Activated B cell treated with CpG ODN at 0.5 μM for 24 hours (primary cell): Measurements from ENCODE around the gene FER. TPM values are rescaled to one million over a fixed set of nuclear protein-coding genes. Genes with fewer than 3 reads are reported as not detected.
"Not testable (repeated sequence)": the region's sequence is repeated elsewhere in the genome, so short reads cannot be mapped to it uniquely, and the experiment has no call there.

ENCODE experiments used
- ATAC-seq: fragments of 200-7000 bp; cut with Tn5 transposase; one replicate; pipeline ENCODE4 v1.10.0; 2021; ENCODE audit warnings: low read depth, mild to moderate bottlenecking, moderate library complexity
- CTCF ChIA-PET: fragments of 350-600 bp; sonication (Branson Sonifier 250); formaldehyde crosslinking; loops from one replicate; lab custom pipeline; 2021; ENCODE audit warnings: antibody characterized with exemption; lab: Charles Lee
- POLR2A ChIA-PET: fragments of 350-600 bp; sonication (Branson Sonifier 250); formaldehyde crosslinking; loops from one replicate; lab custom pipeline; 2021; ENCODE audit warnings: antibody characterized with exemption; lab: Charles Lee
- DNase-seq: peaks from one replicate; pipeline ENCODE4 v3.0.0; 2022
- H3K27ac Mint-ChIP-seq: one replicate; pipeline ENCODE4 v1.8.0; 2020; ENCODE audit warnings: mixed read lengths
- H3K27me3 Mint-ChIP-seq: one replicate; pipeline ENCODE4 v1.8.0; 2021; ENCODE audit warnings: mixed read lengths
- H3K36me3 Mint-ChIP-seq: one replicate; pipeline ENCODE4 v1.8.0; 2021; ENCODE audit warnings: low read depth, mixed read lengths
- H3K4me1 Mint-ChIP-seq: one replicate; pipeline ENCODE4 v1.8.0; 2021; ENCODE audit warnings: mixed read lengths
- H3K4me3 Mint-ChIP-seq: one replicate; pipeline ENCODE4 v1.8.0; 2020; ENCODE audit warnings: mild to moderate bottlenecking, mixed read lengths
- H3K9me3 Mint-ChIP-seq: one replicate; pipeline ENCODE4 v1.8.0; 2020; ENCODE audit warnings: mixed read lengths
- intact Hi-C: fragments of 100-400 bp; cut with micrococcal nuclease; formaldehyde crosslinking; loops from one replicate; pipeline ENCODE4 v1.15.1; 2024
- total RNA-seq: library from RNA; stranded (reverse); gene quantifications from 2 replicates; pipeline ENCODE4 v1.2.3, GENCODE V29; 2022
- TF ChIP-seq, protein P1 (sequence below): fragments of 200-600 bp; IDR thresholded peaks from one replicate; pipeline ENCODE4 v1.8.0; 2022; ENCODE audit warnings: antibody characterized with exemption, mild to moderate bottlenecking

The FER gene
- total RNA-seq, 1 donor from 2014 or later = 17.3 TPM

DNA sequence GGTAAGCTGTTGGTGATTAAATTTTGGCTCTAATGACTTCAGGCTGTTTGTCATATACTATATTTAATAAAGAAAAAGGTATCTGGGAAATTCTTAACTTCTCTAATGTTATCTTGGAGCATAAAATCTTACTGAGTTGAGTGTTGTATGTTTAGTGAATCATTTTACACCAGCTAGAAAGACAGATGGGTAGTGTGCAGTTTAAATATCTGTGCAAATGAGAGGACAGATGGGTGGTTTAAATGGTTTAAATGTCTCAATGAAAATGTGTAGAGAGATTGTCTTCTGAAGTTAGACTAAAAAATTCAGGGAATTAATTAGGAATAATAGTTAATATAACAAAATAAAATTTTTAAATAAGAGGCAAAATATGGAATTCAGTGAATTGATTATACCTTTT lies 114.5 kb downstream of the FER start:
- Mint-ChIP-seq H3K27ac (no peak overlapping the region), H3K27me3 (no peaks in the 10 kb centered on the region), H3K4me3 (no peak overlapping the region), H3K4me1 (peaks cover 13% of the 10 kb centered on the region), H3K9me3 (no peaks in the 10 kb centered on the region), H3K36me3 (peaks cover 7% of the 10 kb centered on the region)
- intact Hi-C loops = no loop called here
- no peak for ATAC-seq
- no peak for DNase-seq
- ChIA-PET CTCF (no interaction called here), POLR2A (no interaction called here)
- TF ChIP-seq, protein P1, sequence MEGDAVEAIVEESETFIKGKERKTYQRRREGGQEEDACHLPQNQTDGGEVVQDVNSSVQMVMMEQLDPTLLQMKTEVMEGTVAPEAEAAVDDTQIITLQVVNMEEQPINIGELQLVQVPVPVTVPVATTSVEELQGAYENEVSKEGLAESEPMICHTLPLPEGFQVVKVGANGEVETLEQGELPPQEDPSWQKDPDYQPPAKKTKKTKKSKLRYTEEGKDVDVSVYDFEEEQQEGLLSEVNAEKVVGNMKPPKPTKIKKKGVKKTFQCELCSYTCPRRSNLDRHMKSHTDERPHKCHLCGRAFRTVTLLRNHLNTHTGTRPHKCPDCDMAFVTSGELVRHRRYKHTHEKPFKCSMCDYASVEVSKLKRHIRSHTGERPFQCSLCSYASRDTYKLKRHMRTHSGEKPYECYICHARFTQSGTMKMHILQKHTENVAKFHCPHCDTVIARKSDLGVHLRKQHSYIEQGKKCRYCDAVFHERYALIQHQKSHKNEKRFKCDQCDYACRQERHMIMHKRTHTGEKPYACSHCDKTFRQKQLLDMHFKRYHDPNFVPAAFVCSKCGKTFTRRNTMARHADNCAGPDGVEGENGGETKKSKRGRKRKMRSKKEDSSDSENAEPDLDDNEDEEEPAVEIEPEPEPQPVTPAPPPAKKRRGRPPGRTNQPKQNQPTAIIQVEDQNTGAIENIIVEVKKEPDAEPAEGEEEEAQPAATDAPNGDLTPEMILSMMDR = no peak

DNA sequence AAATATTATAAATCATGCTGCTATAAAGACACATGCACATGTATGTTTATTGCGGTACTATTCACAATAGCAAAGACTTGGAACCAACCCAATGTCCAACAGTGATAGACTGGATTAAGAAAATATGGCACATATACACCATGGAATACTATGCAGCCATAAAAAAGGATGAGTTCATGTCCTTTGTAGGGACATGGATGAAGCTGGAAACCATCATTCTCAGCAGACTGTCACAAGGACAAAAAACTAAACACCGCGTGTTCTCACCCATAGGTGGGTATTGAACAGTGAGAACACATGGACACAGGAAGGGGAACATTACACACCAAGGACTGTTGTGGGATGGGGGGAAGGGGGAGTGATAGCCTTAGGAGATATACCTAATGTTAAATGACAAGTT lies 118.4 kb downstream of the FER start:
- H3K36me3 Mint-ChIP-seq = peaks cover 18% of the 10 kb centered on the region
- ATAC-seq, H3K4me1 Mint-ChIP-seq, H3K27me3 Mint-ChIP-seq, intact Hi-C loops, H3K9me3 Mint-ChIP-seq, CTCF ChIA-PET, H3K27ac Mint-ChIP-seq, DNase-seq, H3K4me3 Mint-ChIP-seq: not testable (repeated sequence)
- POLR2A ChIA-PET = interaction anchor here (0.6 kb wide), 1 partner anchor 1048 kb away, joined by 3 read pairs; no protein-coding TSS in a partner anchor

DNA sequence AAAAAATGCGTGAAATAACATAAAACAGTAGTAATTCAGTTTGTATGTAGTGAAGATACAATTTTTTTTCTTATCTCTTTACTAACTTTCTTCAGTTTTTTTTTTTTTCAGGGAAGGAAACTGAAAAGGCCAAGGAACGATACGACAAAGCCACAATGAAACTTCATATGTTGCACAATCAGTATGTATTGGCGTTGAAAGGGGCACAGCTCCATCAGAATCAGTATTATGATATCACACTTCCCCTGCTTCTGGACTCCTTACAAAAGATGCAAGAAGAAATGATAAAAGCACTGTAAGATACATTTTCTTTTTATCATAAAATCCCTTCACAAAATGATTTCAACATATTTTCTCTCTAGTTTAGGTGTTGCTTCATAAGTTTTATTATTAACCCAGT lies 120.0 kb downstream of the FER start:
- intact Hi-C loops = no loop called here
- ChIA-PET CTCF (no interaction called here), POLR2A (no interaction called here)
- no peak for ATAC-seq
- peaks cover 4% of the 10 kb centered on the region for H3K9me3 Mint-ChIP-seq
- H3K27ac Mint-ChIP-seq = no peak overlapping the region
- H3K27me3 Mint-ChIP-seq = no peaks in the 10 kb centered on the region
- no peak for DNase-seq
- TF ChIP-seq, protein P1 = no peak
- no peak overlapping the region for H3K4me3 Mint-ChIP-seq
- peaks cover 18% of the 10 kb centered on the region for H3K36me3 Mint-ChIP-seq
- H3K4me1 Mint-ChIP-seq = no peaks in the 10 kb centered on the region

DNA sequence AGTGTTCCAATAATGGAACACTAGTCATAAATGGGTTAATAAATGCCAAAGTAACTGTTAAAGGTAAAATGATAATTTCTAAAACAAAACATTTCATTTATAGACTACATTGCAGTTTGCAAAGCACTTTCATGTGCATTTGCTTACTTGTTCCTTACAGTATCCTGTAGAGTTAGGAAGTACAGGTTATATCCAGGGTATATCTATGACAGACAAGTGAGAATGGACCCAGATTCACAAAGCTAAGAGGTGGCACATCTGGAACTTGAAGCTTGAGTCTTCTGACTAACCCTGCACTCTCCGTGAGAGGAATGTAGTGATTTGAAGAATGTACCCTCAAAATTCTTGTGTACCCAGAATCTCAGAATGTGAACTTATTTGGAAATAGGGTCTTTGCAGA lies 121.4 kb downstream of the FER start:
- H3K4me1 Mint-ChIP-seq = no peaks in the 10 kb centered on the region

DNA sequence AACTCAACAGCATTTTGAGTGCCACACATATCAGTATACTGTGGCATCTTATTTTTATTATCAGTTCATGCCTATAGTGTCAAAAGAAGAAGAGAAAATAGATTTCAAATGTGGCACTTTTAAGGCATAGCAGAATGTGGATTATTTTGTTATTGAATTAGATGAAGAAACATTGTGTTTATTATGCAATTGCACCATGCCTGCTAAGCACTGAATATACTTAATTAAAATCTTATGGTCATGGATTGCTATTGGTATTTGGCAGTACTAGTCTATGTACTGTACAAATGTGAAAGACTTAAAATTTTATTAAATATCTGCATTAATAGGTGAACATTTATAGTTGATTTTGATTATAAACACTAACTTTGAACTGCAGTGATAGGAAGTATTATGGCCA lies 128.8 kb downstream of the FER start:
- Mint-ChIP-seq H3K4me3 (no peak overlapping the region), H3K4me1 (no peaks in the 10 kb centered on the region), H3K27ac (no peak overlapping the region), H3K9me3 (peaks cover 2% of the 10 kb centered on the region), H3K36me3 (peaks cover 7% of the 10 kb centered on the region), H3K27me3 (no peaks in the 10 kb centered on the region)
- intact Hi-C loops = no loop called here
- ChIA-PET CTCF (no interaction called here), POLR2A (no interaction called here)
- TF ChIP-seq, protein P1 = no peak
- ATAC-seq = no peak
- DNase-seq = no peak

More for the DNA sequence above, 121.4 kb downstream of the FER start:
- DNase-seq (no peak), ATAC-seq (no peak)
- H3K9me3 Mint-ChIP-seq = peaks cover 4% of the 10 kb centered on the region
- ChIA-PET CTCF (no interaction called here), POLR2A (no interaction called here)
- H3K36me3 Mint-ChIP-seq = peaks cover 18% of the 10 kb centered on the region
- intact Hi-C loops = no loop called here
- no peak overlapping the region for H3K4me3 Mint-ChIP-seq
- no peak overlapping the region for H3K27ac Mint-ChIP-seq
- TF ChIP-seq, protein P1 = no peak
- H3K27me3 Mint-ChIP-seq = no peaks in the 10 kb centered on the region

DNA sequence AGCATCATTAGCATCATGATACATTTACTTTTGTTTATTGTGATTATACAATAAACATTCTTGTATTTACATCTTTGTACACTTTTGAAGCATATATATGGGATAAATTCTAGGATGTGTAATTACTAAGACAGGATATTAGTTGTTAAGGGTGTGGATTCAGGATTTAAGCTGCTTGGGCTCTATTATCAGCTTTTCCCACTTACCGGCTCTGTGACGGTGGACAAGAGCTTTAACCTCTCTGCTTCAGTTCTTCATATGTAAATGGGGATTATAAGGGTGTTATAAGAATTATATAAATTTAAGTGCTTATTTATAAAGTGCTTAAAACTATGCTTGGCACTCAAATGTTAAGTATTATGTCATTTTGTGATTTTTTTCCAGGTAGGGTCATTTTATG lies 131.1 kb downstream of the FER start:
- intact Hi-C loops = no loop called here
- CTCF ChIA-PET = no interaction called here
- no peaks in the 10 kb centered on the region for H3K4me1 Mint-ChIP-seq

More for the DNA sequence above, 131.1 kb downstream of the FER start:
- Mint-ChIP-seq H3K36me3 (peaks cover 7% of the 10 kb centered on the region), H3K4me3 (no peak overlapping the region), H3K27me3 (no peaks in the 10 kb centered on the region), H3K27ac (no peak overlapping the region), H3K9me3 (peaks cover 2% of the 10 kb centered on the region)
- TF ChIP-seq, protein P1 = no peak
- POLR2A ChIA-PET = no interaction called here
- no peak for DNase-seq
- no peak for ATAC-seq
